HepG2 (cell line): ENCODE results near the gene GGA1. TPM values are rescaled to one million over a fixed set of nuclear protein-coding genes. Genes with fewer than 3 reads are reported as not detected.

Experiments used
- ELF1 ChIP-seq: sonication (generic); formaldehyde crosslinking; IDR thresholded peaks from 2 replicates; pipeline ENCODE4 v1.4.0; 2020; ENCODE audit warnings: missing genetic modification reagents
- MIXL1 ChIP-seq: IDR thresholded peaks from 2 replicates; pipeline ENCODE4 v1.6.1; 2016
- NFRKB ChIP-seq: fragments of 450-650 bp; IDR thresholded peaks from 2 replicates; pipeline ENCODE4 v1.6.1; 2017
- NFYB ChIP-seq: sonication (generic); formaldehyde crosslinking; IDR thresholded peaks from 2 replicates; pipeline ENCODE4 v1.4.0; 2020; ENCODE audit warnings: missing genetic modification reagents
- RFX5 ChIP-seq: IDR thresholded peaks from 2 replicates; pipeline ENCODE4 v1.6.1; 2011; ENCODE audit warnings: low read depth, low read length, improper control_type of control experiment
- ZNF124 ChIP-seq: sonication (generic); formaldehyde crosslinking; IDR thresholded peaks from 2 replicates; pipeline ENCODE4 v1.4.0; 2020; ENCODE audit warnings: missing genetic modification reagents
- ZNF75D ChIP-seq: sonication (generic); formaldehyde crosslinking; IDR thresholded peaks from 2 replicates; pipeline ENCODE4 v1.8.1; 2023; ENCODE audit warnings: missing genetic modification reagents, mild to moderate bottlenecking, borderline replicate concordance
- ZNF839 ChIP-seq: sonication (generic); formaldehyde crosslinking; IDR thresholded peaks from 2 replicates; pipeline ENCODE4 v1.4.0; 2020; ENCODE audit warnings: missing genetic modification reagents, mild to moderate bottlenecking, borderline replicate concordance
- ZNF891 ChIP-seq: sonication (generic); formaldehyde crosslinking; IDR thresholded peaks from 2 replicates; pipeline ENCODE4 v1.5.0; 2020; ENCODE audit warnings: mild to moderate bottlenecking, missing genetic modification reagents
- polyA plus RNA-seq, 8 experiments: library from polyadenylated mRNA; depleted of rRNA in 3 of 8; stranded (reverse) in 7 of 8; unstranded in 1 of 8; fragments of >200 nt; fragmentation: Illumina TruSeq in 4 of 8; extraction: Trizol in 4 of 8; gene quantifications; 2 replicates each; pipeline versions ENCODE4 v1.2.1 to v1.2.3, GENCODE V29; 2011 to 2016; ENCODE audit warnings: low read depth in 4 of 8, missing spikeins in 1 of 8, mixed read lengths in 1 of 8; ENCODE audit not compliant: insufficient read depth in 1 of 8
- total RNA-seq, 5 experiments: library from RNA; depleted of rRNA; stranded (reverse); fragments of >200 nt; fragmentation: Illumina TruSeq; extraction: Trizol; gene quantifications; 2 replicates each; pipeline ENCODE4 v1.2.3, GENCODE V29; 2016; ENCODE audit warnings: low read depth in 1 of 5
- TF ChIP-seq, protein P1 (sequence below): sonication (generic); formaldehyde crosslinking; IDR thresholded peaks from 2 replicates; pipeline ENCODE4 v1.4.0; 2020; ENCODE audit warnings: missing genetic modification reagents
- TF ChIP-seq, protein P2 (sequence below): sonication (generic); formaldehyde crosslinking; IDR thresholded peaks from 2 replicates; pipeline ENCODE4 v1.4.0; 2020; ENCODE audit warnings: missing genetic modification reagents
- TF ChIP-seq, protein P3 (sequence below): sonication (generic); formaldehyde crosslinking; IDR thresholded peaks from 2 replicates; pipeline ENCODE4 v1.9.0; 2021; ENCODE audit warnings: missing genetic modification reagents, mild to moderate bottlenecking, borderline replicate concordance
- TF ChIP-seq, protein P4 (sequence below): sonication (generic); formaldehyde crosslinking; IDR thresholded peaks from 2 replicates; pipeline ENCODE4 v1.4.0; 2020; ENCODE audit warnings: missing genetic modification reagents
- TF ChIP-seq, protein P5 (sequence below): sonication (generic); formaldehyde crosslinking; IDR thresholded peaks from 2 replicates; pipeline ENCODE4 v1.4.0; 2020; ENCODE audit warnings: missing genetic modification reagents, borderline replicate concordance

The GGA1 gene
- total and polyA plus RNA-seq, 2 of the 13 experiments (the other 11 are each of a cell fraction or from before 2014, with no cell fraction given) = 29.1 to 87.2 TPM

DNA sequence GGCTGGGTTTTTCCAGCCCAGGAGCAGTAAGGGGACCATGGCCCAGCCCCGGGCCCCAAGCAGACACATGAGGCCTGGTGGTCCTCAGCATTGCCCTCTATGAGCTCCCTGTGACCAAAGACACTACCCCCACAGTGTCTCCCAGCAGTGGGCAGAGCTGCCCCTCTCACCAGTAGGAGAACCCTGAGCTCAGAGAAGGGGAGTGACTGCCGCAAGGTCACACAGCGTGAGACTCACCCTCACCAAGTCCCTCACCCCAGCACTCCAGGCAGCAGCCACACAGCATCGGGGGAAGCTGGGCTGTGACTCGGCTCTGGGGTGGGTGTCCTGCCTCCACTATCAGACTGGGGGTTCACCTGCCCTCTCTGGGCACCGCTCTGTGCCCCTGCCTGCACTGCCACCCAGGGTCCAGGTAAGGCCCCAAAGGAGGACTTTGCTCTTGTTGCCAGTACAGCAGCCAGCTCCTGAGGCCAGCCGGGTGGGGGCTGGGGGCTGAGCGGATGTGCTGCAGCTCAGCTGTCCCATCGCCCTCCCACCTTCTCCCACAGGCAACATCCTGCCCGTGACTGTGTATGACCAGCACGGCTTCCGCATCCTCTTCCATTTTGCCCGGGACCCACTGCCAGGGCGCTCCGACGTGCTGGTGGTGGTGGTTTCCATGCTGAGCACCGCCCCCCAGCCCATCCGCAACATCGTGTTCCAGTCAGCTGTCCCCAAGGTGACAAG lies 23.0 kb downstream of the GGA1 start (continued):
- TF ChIP-seq, protein P1, sequence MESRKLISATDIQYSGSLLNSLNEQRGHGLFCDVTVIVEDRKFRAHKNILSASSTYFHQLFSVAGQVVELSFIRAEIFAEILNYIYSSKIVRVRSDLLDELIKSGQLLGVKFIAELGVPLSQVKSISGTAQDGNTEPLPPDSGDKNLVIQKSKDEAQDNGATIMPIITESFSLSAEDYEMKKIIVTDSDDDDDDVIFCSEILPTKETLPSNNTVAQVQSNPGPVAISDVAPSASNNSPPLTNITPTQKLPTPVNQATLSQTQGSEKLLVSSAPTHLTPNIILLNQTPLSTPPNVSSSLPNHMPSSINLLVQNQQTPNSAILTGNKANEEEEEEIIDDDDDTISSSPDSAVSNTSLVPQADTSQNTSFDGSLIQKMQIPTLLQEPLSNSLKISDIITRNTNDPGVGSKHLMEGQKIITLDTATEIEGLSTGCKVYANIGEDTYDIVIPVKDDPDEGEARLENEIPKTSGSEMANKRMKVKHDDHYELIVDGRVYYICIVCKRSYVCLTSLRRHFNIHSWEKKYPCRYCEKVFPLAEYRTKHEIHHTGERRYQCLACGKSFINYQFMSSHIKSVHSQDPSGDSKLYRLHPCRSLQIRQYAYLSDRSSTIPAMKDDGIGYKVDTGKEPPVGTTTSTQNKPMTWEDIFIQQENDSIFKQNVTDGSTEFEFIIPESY = no peak
- no peak for TF ChIP-seq NFRKB
- no peak for TF ChIP-seq ELF1
- TF ChIP-seq, protein P2, sequence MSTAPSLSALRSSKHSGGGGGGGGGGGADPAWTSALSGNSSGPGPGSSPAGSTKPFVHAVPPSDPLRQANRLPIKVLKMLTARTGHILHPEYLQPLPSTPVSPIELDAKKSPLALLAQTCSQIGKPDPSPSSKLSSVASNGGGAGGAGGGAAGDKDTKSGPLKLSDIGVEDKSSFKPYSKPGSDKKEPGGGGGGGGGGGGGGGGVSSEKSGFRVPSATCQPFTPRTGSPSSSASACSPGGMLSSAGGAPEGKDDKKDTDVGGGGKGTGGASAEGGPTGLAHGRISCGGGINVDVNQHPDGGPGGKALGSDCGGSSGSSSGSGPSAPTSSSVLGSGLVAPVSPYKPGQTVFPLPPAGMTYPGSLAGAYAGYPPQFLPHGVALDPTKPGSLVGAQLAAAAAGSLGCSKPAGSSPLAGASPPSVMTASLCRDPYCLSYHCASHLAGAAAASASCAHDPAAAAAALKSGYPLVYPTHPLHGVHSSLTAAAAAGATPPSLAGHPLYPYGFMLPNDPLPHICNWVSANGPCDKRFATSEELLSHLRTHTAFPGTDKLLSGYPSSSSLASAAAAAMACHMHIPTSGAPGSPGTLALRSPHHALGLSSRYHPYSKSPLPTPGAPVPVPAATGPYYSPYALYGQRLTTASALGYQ = no peak
- TF ChIP-seq ZNF839 (CRISPR knock-in tag) = no peak
- TF ChIP-seq, protein P3, sequence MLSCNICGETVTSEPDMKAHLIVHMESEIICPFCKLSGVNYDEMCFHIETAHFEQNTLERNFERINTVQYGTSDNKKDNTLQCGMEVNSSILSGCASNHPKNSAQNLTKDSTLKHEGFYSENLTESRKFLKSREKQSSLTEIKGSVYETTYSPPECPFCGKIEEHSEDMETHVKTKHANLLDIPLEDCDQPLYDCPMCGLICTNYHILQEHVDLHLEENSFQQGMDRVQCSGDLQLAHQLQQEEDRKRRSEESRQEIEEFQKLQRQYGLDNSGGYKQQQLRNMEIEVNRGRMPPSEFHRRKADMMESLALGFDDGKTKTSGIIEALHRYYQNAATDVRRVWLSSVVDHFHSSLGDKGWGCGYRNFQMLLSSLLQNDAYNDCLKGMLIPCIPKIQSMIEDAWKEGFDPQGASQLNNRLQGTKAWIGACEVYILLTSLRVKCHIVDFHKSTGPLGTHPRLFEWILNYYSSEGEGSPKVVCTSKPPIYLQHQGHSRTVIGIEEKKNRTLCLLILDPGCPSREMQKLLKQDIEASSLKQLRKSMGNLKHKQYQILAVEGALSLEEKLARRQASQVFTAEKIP (CRISPR knock-in tag) = no peak
- TF ChIP-seq, protein P4, sequence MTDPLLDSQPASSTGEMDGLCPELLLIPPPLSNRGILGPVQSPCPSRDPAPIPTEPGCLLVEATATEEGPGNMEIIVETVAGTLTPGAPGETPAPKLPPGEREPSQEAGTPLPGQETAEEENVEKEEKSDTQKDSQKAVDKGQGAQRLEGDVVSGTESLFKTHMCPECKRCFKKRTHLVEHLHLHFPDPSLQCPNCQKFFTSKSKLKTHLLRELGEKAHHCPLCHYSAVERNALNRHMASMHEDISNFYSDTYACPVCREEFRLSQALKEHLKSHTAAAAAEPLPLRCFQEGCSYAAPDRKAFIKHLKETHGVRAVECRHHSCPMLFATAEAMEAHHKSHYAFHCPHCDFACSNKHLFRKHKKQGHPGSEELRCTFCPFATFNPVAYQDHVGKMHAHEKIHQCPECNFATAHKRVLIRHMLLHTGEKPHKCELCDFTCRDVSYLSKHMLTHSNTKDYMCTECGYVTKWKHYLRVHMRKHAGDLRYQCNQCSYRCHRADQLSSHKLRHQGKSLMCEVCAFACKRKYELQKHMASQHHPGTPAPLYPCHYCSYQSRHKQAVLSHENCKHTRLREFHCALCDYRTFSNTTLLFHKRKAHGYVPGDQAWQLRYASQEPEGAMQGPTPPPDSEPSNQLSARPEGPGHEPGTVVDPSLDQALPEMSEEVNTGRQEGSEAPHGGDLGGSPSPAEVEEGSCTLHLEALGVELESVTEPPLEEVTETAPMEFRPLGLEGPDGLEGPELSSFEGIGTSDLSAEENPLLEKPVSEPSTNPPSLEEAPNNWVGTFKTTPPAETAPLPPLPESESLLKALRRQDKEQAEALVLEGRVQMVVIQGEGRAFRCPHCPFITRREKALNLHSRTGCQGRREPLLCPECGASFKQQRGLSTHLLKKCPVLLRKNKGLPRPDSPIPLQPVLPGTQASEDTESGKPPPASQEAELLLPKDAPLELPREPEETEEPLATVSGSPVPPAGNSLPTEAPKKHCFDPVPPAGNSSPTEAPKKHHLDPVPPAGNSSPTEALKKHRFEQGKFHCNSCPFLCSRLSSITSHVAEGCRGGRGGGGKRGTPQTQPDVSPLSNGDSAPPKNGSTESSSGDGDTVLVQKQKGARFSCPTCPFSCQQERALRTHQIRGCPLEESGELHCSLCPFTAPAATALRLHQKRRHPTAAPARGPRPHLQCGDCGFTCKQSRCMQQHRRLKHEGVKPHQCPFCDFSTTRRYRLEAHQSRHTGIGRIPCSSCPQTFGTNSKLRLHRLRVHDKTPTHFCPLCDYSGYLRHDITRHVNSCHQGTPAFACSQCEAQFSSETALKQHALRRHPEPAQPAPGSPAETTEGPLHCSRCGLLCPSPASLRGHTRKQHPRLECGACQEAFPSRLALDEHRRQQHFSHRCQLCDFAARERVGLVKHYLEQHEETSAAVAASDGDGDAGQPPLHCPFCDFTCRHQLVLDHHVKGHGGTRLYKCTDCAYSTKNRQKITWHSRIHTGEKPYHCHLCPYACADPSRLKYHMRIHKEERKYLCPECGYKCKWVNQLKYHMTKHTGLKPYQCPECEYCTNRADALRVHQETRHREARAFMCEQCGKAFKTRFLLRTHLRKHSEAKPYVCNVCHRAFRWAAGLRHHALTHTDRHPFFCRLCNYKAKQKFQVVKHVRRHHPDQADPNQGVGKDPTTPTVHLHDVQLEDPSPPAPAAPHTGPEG (CRISPR knock-in tag) = no peak
- no peak for TF ChIP-seq ZNF124 (CRISPR knock-in tag)
- no peak for TF ChIP-seq NFYB
- TF ChIP-seq MIXL1 (CRISPR knock-in tag) = no peak
- TF ChIP-seq, protein P5, sequence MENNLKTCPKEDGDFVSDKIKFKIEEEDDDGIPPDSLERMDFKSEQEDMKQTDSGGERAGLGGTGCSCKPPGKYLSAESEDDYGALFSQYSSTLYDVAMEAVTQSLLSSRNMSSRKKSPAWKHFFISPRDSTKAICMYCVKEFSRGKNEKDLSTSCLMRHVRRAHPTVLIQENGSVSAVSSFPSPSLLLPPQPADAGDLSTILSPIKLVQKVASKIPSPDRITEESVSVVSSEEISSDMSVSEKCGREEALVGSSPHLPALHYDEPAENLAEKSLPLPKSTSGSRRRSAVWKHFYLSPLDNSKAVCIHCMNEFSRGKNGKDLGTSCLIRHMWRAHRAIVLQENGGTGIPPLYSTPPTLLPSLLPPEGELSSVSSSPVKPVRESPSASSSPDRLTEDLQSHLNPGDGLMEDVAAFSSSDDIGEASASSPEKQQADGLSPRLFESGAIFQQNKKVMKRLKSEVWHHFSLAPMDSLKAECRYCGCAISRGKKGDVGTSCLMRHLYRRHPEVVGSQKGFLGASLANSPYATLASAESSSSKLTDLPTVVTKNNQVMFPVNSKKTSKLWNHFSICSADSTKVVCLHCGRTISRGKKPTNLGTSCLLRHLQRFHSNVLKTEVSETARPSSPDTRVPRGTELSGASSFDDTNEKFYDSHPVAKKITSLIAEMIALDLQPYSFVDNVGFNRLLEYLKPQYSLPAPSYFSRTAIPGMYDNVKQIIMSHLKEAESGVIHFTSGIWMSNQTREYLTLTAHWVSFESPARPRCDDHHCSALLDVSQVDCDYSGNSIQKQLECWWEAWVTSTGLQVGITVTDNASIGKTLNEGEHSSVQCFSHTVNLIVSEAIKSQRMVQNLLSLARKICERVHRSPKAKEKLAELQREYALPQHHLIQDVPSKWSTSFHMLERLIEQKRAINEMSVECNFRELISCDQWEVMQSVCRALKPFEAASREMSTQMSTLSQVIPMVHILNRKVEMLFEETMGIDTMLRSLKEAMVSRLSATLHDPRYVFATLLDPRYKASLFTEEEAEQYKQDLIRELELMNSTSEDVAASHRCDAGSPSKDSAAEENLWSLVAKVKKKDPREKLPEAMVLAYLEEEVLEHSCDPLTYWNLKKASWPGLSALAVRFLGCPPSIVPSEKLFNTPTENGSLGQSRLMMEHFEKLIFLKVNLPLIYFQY (CRISPR knock-in tag) = no peak
- no peak for TF ChIP-seq RFX5
- TF ChIP-seq ZNF891 (CRISPR knock-in tag) = no peak
- TF ChIP-seq ZNF75D (CRISPR knock-in tag) = no peak
